Measurements from ENCODE around the gene NRXN3. TPM values are rescaled to one million over a fixed set of nuclear protein-coding genes. Genes with fewer than 3 reads are reported as not detected.

NRXN3 gene
- total and polyA plus RNA-seq, 2 of the 13 experiments (the other 11 are each of a cell fraction or from before 2014, with no cell fraction given) = 0.03 TPM; not detected in 1

DNA sequence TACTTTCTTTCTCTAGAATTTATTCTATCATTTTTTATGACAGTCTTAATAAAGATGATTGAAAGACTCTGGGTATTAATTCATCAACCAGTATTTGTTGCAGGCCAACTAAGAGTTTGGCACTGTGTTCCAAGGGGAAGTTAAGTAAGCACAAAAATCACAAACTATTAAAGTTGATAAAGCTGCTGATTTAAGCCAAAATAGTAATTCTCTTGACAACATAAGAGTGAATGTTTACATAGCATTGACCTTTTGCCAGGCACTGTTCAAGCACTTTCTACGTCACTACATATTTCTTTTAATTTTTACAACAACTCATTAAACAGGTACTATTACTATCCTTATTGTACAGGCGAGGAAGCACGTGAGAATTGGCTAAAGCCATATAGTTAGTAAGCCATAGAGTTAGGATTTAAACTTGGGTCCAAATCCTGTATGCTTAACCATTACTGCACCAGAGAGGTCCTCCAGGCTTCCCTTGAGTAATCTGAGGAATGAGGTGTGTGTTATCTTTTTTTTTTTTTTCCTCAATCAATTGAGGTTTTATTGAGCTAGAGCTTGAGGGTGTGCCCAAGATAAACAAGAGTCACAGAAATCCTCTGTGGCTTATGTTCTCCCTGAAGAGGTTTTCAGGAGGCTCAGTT, 1031.5 kb downstream of the NRXN3 start (continued):
- TF ChIP-seq PHF20 (CRISPR knock-in tag; IDR thresholded peaks at IDR 0.05) (no peak), PHF5A (CRISPR knock-in tag; IDR thresholded peaks at IDR 0.05; ENCODE audit: low read depth, unreplicated experiment) (no peak)

DNA sequence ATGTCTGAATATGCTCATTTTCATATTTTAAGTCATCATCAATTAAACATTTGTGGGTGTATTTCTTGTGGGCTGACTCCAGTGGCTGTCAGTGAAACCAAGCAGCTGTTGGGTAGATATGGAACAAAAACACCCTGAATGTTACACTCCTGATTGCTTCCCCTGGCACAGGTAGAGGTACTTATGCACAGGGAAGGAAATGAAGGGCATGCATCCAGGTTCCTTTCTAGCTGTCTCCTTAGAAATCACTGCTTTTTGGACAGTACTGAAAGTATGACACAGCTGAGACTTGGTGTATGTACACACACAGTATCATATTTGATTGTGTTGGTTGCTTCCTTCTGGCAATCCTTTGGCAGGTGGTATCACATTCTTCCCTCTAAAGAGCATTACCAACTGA, 1034.4 kb downstream of the NRXN3 start:
- no peak overlapping the region for H2AFZ ChIP-seq (ENCODE audit: low read length)
- FAIRE-seq = no peak
- CTCF ChIA-PET (ENCODE audit: low intra/inter-chr PET ratio, low total read pairs) = no interaction called here

More for the DNA sequence above, 1034.4 kb downstream of the NRXN3 start:
- POLR2A ChIA-PET = no interaction called here
- H4K20me1 ChIP-seq (ENCODE audit: insufficient read depth, low read length) = no peaks in the 10 kb centered on the region
- DNase-seq (ENCODE audit: low spot score) (no peak), ATAC-seq (no peak)
- no peak overlapping the region for H3K9ac ChIP-seq (ENCODE audit: insufficient read depth, low read depth, low read length)
- intact Hi-C loops (cut with micrococcal nuclease; ENCODE audit: unreplicated experiment) = no loop called here
- no peak overlapping the region for H3K27ac ChIP-seq (ENCODE audit: extremely low read length, insufficient read depth, low read length)
- no peaks in the 10 kb centered on the region for H3K79me2 ChIP-seq (ENCODE audit: insufficient read depth, low read length)
- H3K4me3 ChIP-seq (replicated peaks in 1 of 3; ENCODE audit: insufficient read depth in 1 of 3, low read depth in 2 of 3, low read length in 3 of 3) = no peak overlapping the region
- no peaks in the 10 kb centered on the region for H3K27me3 ChIP-seq (ENCODE audit: control insufficient read depth in 1 of 2, insufficient read depth in 2 of 2, low read length in 2 of 2)
- H3K36me3 ChIP-seq (replicated peaks in 1 of 2; ENCODE audit: control insufficient read depth in 1 of 2, insufficient read depth in 2 of 2, low read length in 2 of 2) = no peaks in the 10 kb centered on the region
- no TSS peak for BruUV-seq (replicated peaks)
- H3K4me1 ChIP-seq (ENCODE audit: insufficient read depth, low read length) = no peaks in the 10 kb centered on the region
- in situ Hi-C loops (cut with HindIII; ENCODE audit: extremely low pct_ligation_motif_present, low pct_unique_long_range_greater_than_20kb) = no loop called here
- H3K4me2 ChIP-seq (ENCODE audit: low read depth, low read length) = no peak overlapping the region
- peaks cover 71% of the 10 kb centered on the region for H3K9me3 ChIP-seq (ENCODE audit: low read length)
- TF ChIP-seq, protein P1, sequence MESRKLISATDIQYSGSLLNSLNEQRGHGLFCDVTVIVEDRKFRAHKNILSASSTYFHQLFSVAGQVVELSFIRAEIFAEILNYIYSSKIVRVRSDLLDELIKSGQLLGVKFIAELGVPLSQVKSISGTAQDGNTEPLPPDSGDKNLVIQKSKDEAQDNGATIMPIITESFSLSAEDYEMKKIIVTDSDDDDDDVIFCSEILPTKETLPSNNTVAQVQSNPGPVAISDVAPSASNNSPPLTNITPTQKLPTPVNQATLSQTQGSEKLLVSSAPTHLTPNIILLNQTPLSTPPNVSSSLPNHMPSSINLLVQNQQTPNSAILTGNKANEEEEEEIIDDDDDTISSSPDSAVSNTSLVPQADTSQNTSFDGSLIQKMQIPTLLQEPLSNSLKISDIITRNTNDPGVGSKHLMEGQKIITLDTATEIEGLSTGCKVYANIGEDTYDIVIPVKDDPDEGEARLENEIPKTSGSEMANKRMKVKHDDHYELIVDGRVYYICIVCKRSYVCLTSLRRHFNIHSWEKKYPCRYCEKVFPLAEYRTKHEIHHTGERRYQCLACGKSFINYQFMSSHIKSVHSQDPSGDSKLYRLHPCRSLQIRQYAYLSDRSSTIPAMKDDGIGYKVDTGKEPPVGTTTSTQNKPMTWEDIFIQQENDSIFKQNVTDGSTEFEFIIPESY (CRISPR knock-in tag; IDR thresholded peaks at IDR 0.05) = no peak
- TF ChIP-seq ZSCAN30 (CRISPR knock-in tag; IDR thresholded peaks at IDR 0.05) (no peak), NR2C2 (CRISPR knock-in tag; IDR thresholded peaks at IDR 0.05; ENCODE audit: borderline replicate concordance) (no peak), NFKBIZ (CRISPR knock-in tag; IDR thresholded peaks at IDR 0.05) (no peak)

All from HepG2 (cell line).